Body of pancreas (tissue), 4 donors: ENCODE data around the gene LRRK1. TPM values are rescaled to one million over a fixed set of nuclear protein-coding genes. Genes with fewer than 3 reads are reported as not detected.

Experiments used
- ATAC-seq: fragments of 150-250 bp; one replicate; pipeline ENCODE4 v1.9.1; 2016
- DNase-seq, 4 donors: peaks; one replicate each; pipeline ENCODE4 v3.0.0-alpha.2; 2019
- H3K27ac ChIP-seq, 4 donors: fragments of 200-600 bp; sonication (generic); 1 replicate in 3 of 4; 2 replicates in 1 of 4; pipeline versions ENCODE4 v1.5.1 to v1.6.1; 2016 to 2019; ENCODE audit warnings: mild to moderate bottlenecking in 1 of 4, mixed read lengths in 1 of 4, moderate library complexity in 1 of 4
- H3K27me3 ChIP-seq, 2 donors: fragments of 200-600 bp; sonication (generic); one replicate each; pipeline ENCODE4 v1.6.0; 2016; ENCODE audit warnings: mild to moderate bottlenecking in 1 of 2
- H3K36me3 ChIP-seq, 2 donors: fragments of 200-600 bp; sonication (generic); replicated peaks in 1 of 2; 2 replicates each; pipeline ENCODE4 v1.5.1; 2016; ENCODE audit warnings: low read depth in 2 of 2; ENCODE audit not compliant: insufficient read depth in 1 of 2
- H3K4me1 ChIP-seq: fragments of 200-600 bp; sonication (generic); one replicate; pipeline ENCODE4 v1.6.0; 2016
- H3K4me3 ChIP-seq, 2 donors: fragments of 200-600 bp; sonication (generic); 1 replicate in 1 of 2; 2 replicates in 1 of 2; pipeline ENCODE4 v1.5.1; 2016 to 2019
- H3K9me3 ChIP-seq, 3 donors: fragments of 200-600 bp; sonication (generic); 1 replicate in 2 of 3; 2 replicates in 1 of 3; pipeline ENCODE4 v1.5.1; 2016
- CTCF ChIP-seq, 7 experiments: fragments of 450-650 bp in 4 of 7; fragments of 200-600 bp in 3 of 7; sonication (generic) in 3 of 7; IDR thresholded peaks; one replicate each; pipeline ENCODE4 v1.5.1; 2016 to 2019; ENCODE audit warnings: antibody characterized with exemption in 7 of 7
- POLR2A ChIP-seq, 3 donors: fragments of 450-650 bp; IDR thresholded peaks; one replicate each; pipeline ENCODE4 v1.6.1; 2016; ENCODE audit warnings: antibody characterized with exemption in 3 of 3, mild to moderate bottlenecking in 2 of 3
- WGBS, 2 donors: methylation state at CpG; one replicate each; pipeline ENCODE4 v1.1.5; 2017; 5-methylcytosine and 5-hydroxymethylcytosine counted together
- intact Hi-C: fragments of 100-400 bp; cut with DNase I; formaldehyde crosslinking; loops from one replicate; pipeline ENCODE4 v1.15.1; 2023
- total RNA-seq, 2 donors: library from RNA; depleted of rRNA; stranded (reverse); fragments of >200 nt; gene quantifications; one replicate each; pipeline ENCODE4 v1.1.0, GENCODE V29; 2016

The LRRK1 gene
- total RNA-seq, 2 donors from 2014 or later: 12.2 to 14.0 TPM

GRCh38 chr15:100928632-100929280, 9.6 kb downstream of the LRRK1 start:
- 76 to 82% methylated on average over 13 of the region's 13 CpGs for WGBS, 2 donors
- Histone ChIP-seq H3K4me1 (no peaks in the 10 kb centered on the region), H3K27me3 (no peaks in the 10 kb centered on the region), H3K9me3 (no peaks in the 10 kb centered on the region), H3K4me3 (no peak overlapping the region), H3K27ac (no peak overlapping the region), H3K36me3 (no peaks in the 10 kb centered on the region)
- intact Hi-C loops: no loop called here
- ATAC-seq: no peak
- DNase-seq: no peak
- TF ChIP-seq POLR2A (IDR thresholded peaks at IDR 0.05): no peak
- TF ChIP-seq CTCF (IDR thresholded peaks at IDR 0.05): no peak

GRCh38 chr15:100929641-100930042, 10.5 kb downstream of the LRRK1 start:
- Histone ChIP-seq H3K9me3 (no peaks in the 10 kb centered on the region), H3K27me3 (no peaks in the 10 kb centered on the region), H3K36me3 (no peaks in the 10 kb centered on the region), H3K4me3 (no peak overlapping the region), H3K4me1 (no peaks in the 10 kb centered on the region), H3K27ac (no peak overlapping the region)
- intact Hi-C loops: no loop called here
- TF ChIP-seq POLR2A (IDR thresholded peaks at IDR 0.05): no peak
- TF ChIP-seq CTCF (IDR thresholded peaks at IDR 0.05): no peak
- WGBS, 2 donors: 57 to 69% methylated on average over 5 to 6 of the region's 6 CpGs
- no peak for DNase-seq
- ATAC-seq: no peak

- intact Hi-C loops: no loop called here
- WGBS, 2 donors: 98 to 100% methylated on average over 4 of the region's 4 CpGs
- TF ChIP-seq CTCF (IDR thresholded peaks at IDR 0.05) (no peak), POLR2A (IDR thresholded peaks at IDR 0.05) (no peak)
- Histone ChIP-seq H3K27ac (no peak overlapping the region), H3K9me3 (no peaks in the 10 kb centered on the region), H3K4me1 (no peaks in the 10 kb centered on the region), H3K4me3 (no peak overlapping the region), H3K36me3 (no peaks in the 10 kb centered on the region), H3K27me3 (no peaks in the 10 kb centered on the region)
- DNase-seq (no peak), ATAC-seq (no peak)
These were observed 11.2 kb downstream of the LRRK1 start for GRCh38 chr15:100930306-100930848.

GRCh38 chr15:100931143-100931890, 12.2 kb downstream of the LRRK1 start:
- intact Hi-C loops: no loop called here
- Histone ChIP-seq H3K27ac (no peak overlapping the region), H3K27me3 (no peaks in the 10 kb centered on the region), H3K36me3 (no peaks in the 10 kb centered on the region), H3K4me3 (no peak overlapping the region), H3K4me1 (no peaks in the 10 kb centered on the region), H3K9me3 (no peaks in the 10 kb centered on the region)
- no peak for TF ChIP-seq POLR2A (IDR thresholded peaks at IDR 0.05)
- no peak for TF ChIP-seq CTCF (IDR thresholded peaks at IDR 0.05)
- 76 to 88% methylated on average over 15 of the region's 15 CpGs for WGBS, 2 donors
- ATAC-seq: no peak
- no peak for DNase-seq
